ENCODE data around the gene SCAANT1.
A peak's percentile ranks its signal among the peaks of the same experiment; 100 is the strongest.

SCAANT1 gene

DNA sequence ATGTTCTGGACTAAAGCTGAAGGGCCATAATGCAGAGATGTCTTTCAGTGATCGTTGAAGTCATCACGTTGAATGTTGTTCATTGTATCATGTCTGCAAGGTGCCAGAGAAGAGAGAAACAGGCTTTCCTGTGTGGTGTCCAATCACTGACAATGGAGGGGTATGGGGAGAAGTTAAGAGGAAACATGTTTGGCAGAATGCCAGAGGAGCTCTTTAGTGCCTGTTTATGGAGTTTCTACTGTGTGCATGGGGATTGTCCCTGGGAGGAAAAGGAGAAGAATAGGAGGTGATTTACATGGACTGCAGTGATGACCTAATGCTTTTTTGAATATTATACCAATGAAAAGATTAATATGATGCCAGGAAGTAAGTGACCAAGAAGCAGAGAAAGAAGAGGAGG is 11.7 kb downstream of the SCAANT1 start:
- DNase-seq (no peak), ATAC-seq (no peak)

DNA sequence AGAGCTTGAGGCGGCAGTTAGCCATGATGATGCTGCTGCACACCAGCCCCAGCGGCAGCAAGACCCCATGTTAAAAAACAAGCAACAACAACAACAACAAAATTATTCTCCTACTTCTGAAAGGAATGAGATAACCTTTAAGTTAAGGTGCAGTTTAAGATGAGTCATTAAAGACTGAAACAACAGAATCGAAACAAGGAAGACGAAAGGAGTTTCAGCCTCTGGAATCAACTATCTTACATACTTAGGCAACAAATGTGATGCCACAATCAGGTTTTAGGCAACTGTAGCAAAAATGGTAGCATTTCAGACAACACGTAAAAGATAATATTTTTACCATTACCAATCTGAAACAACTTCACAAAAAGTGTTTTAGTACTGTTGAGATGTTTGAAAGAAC is 12.2 kb downstream of the SCAANT1 start:
- ATAC-seq (no peak), DNase-seq (no peak)

GRCh38 chr3:63896332-63897030 is 15.7 kb downstream of the SCAANT1 start:
- no peak for DNase-seq
- no peak for ATAC-seq

DNA sequence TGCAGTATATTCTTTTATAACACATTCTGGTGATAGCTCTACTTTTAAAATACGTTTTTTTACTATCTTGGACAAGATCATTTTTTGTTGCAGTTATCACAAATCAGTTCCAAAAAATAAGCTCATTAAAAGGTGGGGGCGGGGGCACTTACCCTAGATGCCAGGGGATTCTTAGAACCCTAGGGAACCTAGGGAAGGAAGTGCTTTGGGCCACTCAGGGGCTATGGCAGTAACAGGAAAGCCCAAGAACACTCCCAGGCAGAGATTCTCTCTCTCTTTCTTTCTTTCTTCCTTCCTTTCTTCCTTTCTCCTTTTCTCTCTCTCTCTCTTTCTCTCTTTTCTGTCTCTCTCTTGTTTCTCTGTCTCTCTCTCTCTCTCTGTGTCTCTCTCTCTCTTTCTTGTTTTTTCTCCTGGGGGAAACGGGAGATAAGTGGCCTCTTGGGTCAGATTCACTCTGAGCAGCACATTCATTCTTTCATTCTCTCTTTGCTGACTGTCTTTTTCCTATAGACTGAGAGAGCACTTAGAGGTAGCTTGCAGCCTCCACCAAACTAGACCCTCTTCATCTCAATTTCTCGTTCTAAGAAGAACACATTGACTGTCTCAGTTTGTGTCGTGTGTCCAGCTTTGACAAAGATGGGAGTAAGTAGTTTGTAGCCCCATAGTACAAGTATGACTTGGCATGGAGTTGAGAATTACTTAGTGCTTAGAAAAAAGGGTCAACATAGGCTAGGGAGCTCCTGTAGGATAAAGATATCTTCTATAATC is 16.6 kb downstream of the SCAANT1 start:
- DNase-seq: no peak
- peak; percentile 28 for ATAC-seq

GRCh38 chr3:63892773-63893352 is 19.3 kb downstream of the SCAANT1 start:
- ATAC-seq (no peak), DNase-seq (no peak)

DNA sequence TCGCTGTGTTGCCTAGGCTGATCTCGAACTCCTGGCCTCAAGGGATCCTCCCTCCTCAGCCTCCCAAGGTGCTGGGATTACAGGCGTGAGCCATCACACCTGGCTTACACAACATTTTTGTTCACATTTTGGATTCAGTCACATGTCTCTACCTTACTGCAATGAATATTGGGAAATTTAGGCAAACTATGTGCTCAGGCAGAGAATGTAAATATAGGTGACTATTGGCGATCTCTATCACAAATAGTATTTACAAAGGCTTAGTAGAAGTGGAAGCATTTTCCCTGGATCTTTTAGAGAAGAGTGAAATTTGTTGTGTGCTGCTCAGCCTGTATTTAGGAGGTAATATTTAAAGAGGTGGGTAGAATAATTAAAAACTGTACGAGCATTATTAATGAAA is 20.7 kb downstream of the SCAANT1 start:
- ATAC-seq: no peak

GRCh38 chr3:63886858-63887257 is 25.3 kb downstream of the SCAANT1 start:
- ATAC-seq (no peak), DNase-seq (no peak)

More for the DNA sequence above, 20.7 kb downstream of the SCAANT1 start:
- DNase-seq: no peak

GRCh38 chr3:63880653-63881052 is 31.5 kb downstream of the SCAANT1 start:
- ATAC-seq: no peak
- DNase-seq: no peak

DNA sequence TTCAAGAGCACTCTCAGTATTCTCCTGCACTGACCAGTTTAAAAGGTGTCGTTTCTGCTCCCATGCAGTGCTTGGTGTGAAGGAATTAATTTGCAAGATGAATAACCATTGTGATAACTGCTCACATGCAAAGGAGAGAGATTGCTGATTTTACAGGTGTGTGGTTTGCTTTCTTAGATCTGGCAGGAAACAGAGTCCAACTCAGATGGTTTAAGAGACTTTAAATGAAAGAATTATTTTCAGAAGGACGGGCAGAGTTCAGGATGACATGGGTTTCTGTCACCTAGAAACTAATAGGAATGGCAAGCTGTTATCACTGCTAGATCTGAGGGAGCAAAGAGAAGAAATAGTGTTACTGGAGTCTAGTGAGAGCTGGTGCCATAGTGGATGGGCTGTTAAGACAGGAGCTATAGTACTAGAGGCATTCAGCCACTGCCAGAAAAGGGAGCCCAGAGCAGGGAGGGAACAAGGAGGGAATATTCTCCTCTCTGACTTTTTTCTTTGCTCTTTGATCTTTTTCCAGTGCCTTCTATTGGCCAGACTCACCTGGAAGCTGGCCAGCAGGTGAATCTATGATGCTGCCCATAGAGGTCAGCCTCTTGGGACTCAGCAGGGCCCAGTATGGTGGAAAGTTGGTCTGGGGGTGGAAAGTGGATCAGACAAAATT is 33.7 kb downstream of the SCAANT1 start:
- DNase-seq: no peak
- no peak for ATAC-seq

DNA sequence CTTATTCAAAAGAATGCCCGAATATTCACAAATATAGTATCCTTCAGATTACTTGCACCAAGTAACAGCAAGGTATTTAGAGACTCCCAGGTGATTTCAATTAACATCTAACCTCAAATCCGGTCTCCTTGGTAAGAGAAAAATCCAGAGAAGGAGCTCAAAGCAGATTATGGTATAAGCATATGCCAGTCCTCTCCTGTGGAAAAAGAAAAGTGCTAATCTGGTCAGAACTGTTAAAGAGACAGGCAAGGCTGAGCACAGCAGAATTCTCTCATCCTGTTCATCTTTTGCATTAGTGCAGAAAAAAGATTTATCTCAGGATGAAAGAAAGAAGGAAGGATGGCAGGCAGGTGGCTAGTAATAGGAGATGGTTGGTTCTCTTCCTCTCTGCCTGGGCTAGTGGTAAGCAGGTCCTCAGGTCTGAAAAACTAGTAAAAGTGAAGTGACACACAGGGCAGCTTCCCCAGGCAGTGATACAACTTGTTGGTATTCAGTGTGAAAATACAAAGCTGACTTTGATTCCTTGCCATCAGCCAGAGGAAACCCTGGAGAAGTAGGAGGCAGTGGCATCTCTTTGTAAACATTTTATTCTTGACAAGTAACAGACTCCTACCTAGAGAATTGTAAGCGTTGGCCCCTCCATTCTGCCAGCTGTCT is 34.3 kb downstream of the SCAANT1 start:
- DNase-seq: no peak

DNA sequence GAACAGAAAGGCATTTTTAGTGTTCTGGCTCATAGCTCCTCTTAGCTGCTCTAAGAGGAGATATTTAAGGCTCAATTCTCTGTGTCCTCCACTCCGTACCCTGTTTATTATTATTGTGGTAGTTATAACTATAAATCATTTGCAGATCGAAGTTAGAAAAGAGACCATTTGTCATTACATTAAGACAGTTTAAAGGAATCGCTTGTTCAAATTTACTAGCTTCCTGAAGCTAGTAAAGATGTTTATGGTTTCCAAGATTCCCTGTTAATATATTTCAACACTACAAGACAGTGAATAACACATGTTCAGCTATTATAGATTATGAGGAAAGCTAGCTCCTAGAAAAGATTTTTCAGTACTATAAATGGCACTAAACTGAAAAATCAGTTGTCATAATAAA is 35.9 kb downstream of the SCAANT1 start:
- ATAC-seq: no peak
- no peak for DNase-seq

More for the DNA sequence above, 34.3 kb downstream of the SCAANT1 start:
- no peak for ATAC-seq

DNA sequence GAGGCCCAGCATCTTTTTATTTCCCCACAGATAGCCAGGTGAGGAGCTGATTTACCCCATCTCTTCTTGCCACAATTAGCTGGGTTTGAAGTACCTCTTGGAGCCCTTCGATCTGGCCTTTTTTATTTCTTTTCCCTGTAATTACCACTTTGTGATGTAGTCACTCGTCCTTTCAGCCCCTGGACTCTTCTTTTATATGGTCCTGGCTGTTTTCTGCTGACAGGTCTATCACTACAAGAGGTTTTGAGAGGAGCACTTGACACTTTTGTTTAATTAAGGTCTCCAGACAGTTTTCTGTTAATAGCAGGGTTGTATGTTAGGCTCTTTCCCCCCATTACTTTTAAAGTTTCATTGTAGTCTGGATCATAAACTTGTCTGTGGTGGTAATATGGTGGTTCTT is 36.7 kb downstream of the SCAANT1 start:
- DNase-seq (no peak), ATAC-seq (no peak)

DNA sequence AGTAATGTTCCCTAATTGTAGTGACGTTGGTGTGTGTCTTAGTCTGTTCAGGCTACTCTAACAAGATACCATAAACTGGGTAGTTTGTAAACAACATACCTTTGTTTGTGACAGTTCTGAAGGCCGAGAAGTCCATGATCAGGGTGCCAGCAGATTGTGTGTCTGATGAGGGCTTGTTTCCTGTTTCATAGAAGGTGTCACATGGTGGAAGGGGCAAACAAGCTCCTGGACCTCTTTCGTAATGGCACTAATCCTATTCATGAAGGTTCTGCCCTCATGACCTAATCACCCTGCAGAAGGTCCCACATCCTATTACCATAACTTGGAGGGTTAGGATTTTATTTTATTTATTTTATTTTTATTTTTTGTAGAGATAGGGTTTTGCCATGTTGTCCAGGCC is 37.4 kb downstream of the SCAANT1 start:
- DNase-seq: no peak
- ATAC-seq: no peak

DNA sequence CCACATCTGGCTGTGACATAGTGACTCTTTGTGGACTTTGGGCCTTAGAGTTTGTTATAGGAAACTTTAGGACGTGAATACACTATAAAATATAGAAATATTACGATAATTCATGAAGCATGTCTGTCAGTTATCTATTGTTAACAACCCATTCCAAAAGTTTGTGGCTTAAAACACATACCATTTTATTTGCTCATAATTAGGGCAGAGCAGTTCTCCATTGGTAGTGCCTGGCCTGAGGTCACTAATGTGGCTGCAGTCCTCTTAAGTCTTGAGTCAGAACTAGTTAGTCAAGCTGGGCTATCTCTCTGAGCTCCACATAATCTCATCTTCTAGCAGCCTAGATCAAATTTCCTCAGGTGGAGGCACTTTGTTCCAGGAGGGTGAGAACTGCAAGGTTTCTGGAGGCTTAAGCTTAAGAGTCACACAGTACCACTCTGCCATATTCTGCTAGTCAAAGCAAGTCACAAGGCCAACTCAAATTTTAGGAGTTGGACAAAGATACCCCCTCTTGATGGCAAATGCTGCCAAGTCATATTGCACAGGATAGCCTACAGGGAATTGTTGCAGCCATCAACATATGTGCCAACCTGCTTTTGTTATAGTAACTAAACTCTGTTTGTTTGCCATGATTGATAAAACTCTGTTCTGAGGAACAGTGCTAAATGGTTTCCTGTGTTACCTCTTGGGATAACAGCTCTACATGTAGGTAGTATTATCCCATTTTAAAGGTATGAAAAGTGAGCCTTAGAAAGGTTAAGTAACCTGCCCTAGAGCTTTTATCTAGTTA is 39.9 kb downstream of the SCAANT1 start:
- DNase-seq (no peak), ATAC-seq (no peak)

DNA sequence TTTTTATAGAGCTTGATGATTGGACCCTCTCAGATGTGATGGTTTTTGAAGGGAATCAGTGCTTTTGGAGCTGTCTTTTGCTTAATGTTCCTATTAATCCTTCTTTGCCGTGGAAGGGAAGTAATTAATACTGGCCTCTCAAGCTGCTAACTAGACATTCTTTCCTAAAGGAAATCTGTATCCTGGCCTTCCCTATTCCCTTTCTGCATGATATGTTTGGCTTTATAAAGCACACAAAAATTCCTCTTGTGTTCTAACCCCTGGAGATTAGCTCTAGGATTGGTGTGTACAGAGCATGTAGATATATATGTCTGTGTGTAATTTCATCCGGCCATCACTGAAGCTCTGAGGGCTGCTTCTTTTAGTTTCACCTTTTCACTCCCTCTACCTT is 41.6 kb downstream of the SCAANT1 start:
- ATAC-seq (no peak), DNase-seq (no peak)

- DNase-seq: no peak
- no peak for ATAC-seq
Measured at GRCh38 chr3:63869940-63870614, 42.1 kb downstream of the SCAANT1 start.

GRCh38 chr3:63867225-63867624 is 45.0 kb downstream of the SCAANT1 start:
- ATAC-seq (no peak), DNase-seq (no peak)

GRCh38 chr3:63864965-63865327 is 47.2 kb downstream of the SCAANT1 start:
- DNase-seq: no peak
- no peak for ATAC-seq

GRCh38 chr3:63864008-63864964 is 47.9 kb downstream of the SCAANT1 start:
- peak; percentile 68 for DNase-seq

More at GRCh38 chr3:63864008-63864964, 47.9 kb downstream of the SCAANT1 start:
- peak; percentile 69 for ATAC-seq

All from stimulated activated naive CD8-positive, alpha-beta T cell treated with anti-CD3 and anti-CD28 coated beads, Interleukin-15, Interleukin-2, amounts not matched to agents 100 U/mL and 50 U/mL, for 24 hours (primary cell).